K562 (cell line): ENCODE results near the gene GBF1. TPM values are rescaled to one million over a fixed set of nuclear protein-coding genes. Genes with fewer than 3 reads are reported as not detected.

Experiments used
- ATAC-seq: fragments of 200-7000 bp; cut with Tn5 transposase; 3 replicates; pipeline ENCODE4 v1.9.1; 2020; ENCODE audit warnings: moderate library complexity
- BruUV-seq: library from RNA; stranded (reverse); fragments of 400-500 nt; replicated peaks from 2 replicates; lab custom pipeline; 2021; lab: Mats Ljungman, UMichigan
- CTCF ChIA-PET: fragments of 300-600 bp; formaldehyde crosslinking; extraction: SDS; loops from one replicate; lab custom pipeline; 2021; ENCODE audit warnings: low intra/inter-chr PET ratio; lab: Yijun Ruan, JAX
- POLR2A ChIA-PET: fragments of 300-600, 350-650 bp; sonication (Branson Sonifier 250); formaldehyde crosslinking; extraction: SDS; loops from one replicate; lab custom pipeline; 2021; ENCODE audit warnings: antibody characterized with exemption, inconsistent platforms; lab: Yijun Ruan, JAX
- DNase-seq, 4 experiments: peaks; one replicate each; pipeline versions ENCODE4 v3.0.0 to v3.0.0-alpha.2; 2011 to 2018; ENCODE audit warnings: low spot score in 3 of 4, mixed read lengths in 3 of 4; ENCODE audit errors: extremely low read depth in 1 of 4
- FAIRE-seq: peaks from 2 replicates; lab custom pipeline; 2011; peaks lifted over from hg19 to GRCh38; lab: Jason Lieb, UNC
- H2AFZ ChIP-seq: 2 replicates; pipeline ENCODE4 v1.6.0; 2011; ENCODE audit warnings: low read depth, low read length, control low read depth, inconsistent platforms
- H3K27ac ChIP-seq: fragments of 200-600 bp; 3 replicates; pipeline ENCODE4 v1.8.0; 2011; ENCODE audit warnings: low read depth, mild to moderate bottlenecking, control low read depth, inconsistent platforms, low read length, moderate library complexity, mixed read lengths; ENCODE audit errors: extremely low read depth
- H3K27me3 ChIP-seq, 2 experiments: fragments of 300-600 bp in 1 of 2; 2 replicates in 1 of 2; 3 replicates in 1 of 2; pipeline versions ENCODE4 v1.6.0 to v1.8.0; 2011; ENCODE audit warnings: inconsistent platforms in 2 of 2, low read length in 2 of 2, mild to moderate bottlenecking in 1 of 2, mixed read lengths in 1 of 2, moderate library complexity in 1 of 2; ENCODE audit not compliant: control insufficient read depth in 2 of 2, insufficient read depth in 2 of 2
- H3K36me3 ChIP-seq: fragments of 300-600 bp; 3 replicates; pipeline ENCODE4 v1.8.0; 2011; ENCODE audit warnings: mild to moderate bottlenecking, low read length, inconsistent platforms; ENCODE audit not compliant: control insufficient read depth, insufficient read depth
- H3K4me1 ChIP-seq, 2 experiments: fragments of 200-600 bp in 1 of 2; replicated peaks in 1 of 2; 2 replicates in 1 of 2; 3 replicates in 1 of 2; pipeline versions ENCODE4 v1.5.1 to v1.8.0; 2011; ENCODE audit warnings: inconsistent platforms in 2 of 2, low read length in 2 of 2, mild to moderate bottlenecking in 1 of 2, mixed read lengths in 1 of 2, moderate library complexity in 1 of 2; ENCODE audit not compliant: control insufficient read depth in 2 of 2, insufficient read depth in 2 of 2
- H3K4me2 ChIP-seq: 2 replicates; pipeline ENCODE4 v1.6.1; 2011; ENCODE audit warnings: low read length, control low read depth, inconsistent platforms, mixed read lengths; ENCODE audit not compliant: insufficient read depth
- H3K4me3 ChIP-seq: fragments of 200-600 bp; sonication (generic), shearing (Covaris generic); 2 replicates; pipeline ENCODE4 v1.5.1; 2016; ENCODE audit warnings: control low read depth, inconsistent platforms
- H3K79me2 ChIP-seq: fragments of 200-600 bp; 3 replicates; pipeline ENCODE4 v1.8.0; 2011; ENCODE audit warnings: low read length, inconsistent platforms; ENCODE audit not compliant: control insufficient read depth, insufficient read depth
- H3K9ac ChIP-seq, 2 experiments: 2 replicates each; pipeline versions ENCODE4 v1.6.0 to v1.6.1; 2011; ENCODE audit warnings: low read depth in 2 of 2, low read length in 2 of 2, control low read depth in 1 of 2, inconsistent platforms in 1 of 2, mild to moderate bottlenecking in 1 of 2, mixed read lengths in 1 of 2; ENCODE audit not compliant: insufficient read depth in 1 of 2
- H3K9me1 ChIP-seq: one replicate; pipeline ENCODE4 v1.6.0; 2011; ENCODE audit warnings: inconsistent platforms, mild to moderate bottlenecking, low read length, moderate library complexity; ENCODE audit not compliant: control insufficient read depth, insufficient read depth
- H3K9me3 ChIP-seq: replicated peaks from 2 replicates; pipeline ENCODE4 v1.5.1; 2011; ENCODE audit warnings: low read depth, low read length, inconsistent platforms; ENCODE audit not compliant: control insufficient read depth, insufficient read depth
- H4K20me1 ChIP-seq: replicated peaks from 2 replicates; pipeline ENCODE4 v1.6.1; 2011; ENCODE audit warnings: low read length, inconsistent platforms, mixed read lengths; ENCODE audit not compliant: control insufficient read depth, insufficient read depth
- ATF7 ChIP-seq: fragments of 450-650 bp; IDR thresholded peaks from 2 replicates; pipeline ENCODE4 v1.7.1; 2014; ENCODE audit warnings: mild to moderate bottlenecking, moderate library complexity
- CC2D1A ChIP-seq: fragments of 450-650 bp; IDR thresholded peaks from 2 replicates; pipeline ENCODE4 v1.6.1; 2017; ENCODE audit warnings: mild to moderate bottlenecking
- DMBX1 ChIP-seq: fragments of 250-450 bp; sonication (Bioruptor Pico); IDR thresholded peaks from 2 replicates; pipeline ENCODE4 v1.8.0; 2022; ENCODE audit warnings: inconsistent platforms, mild to moderate bottlenecking, moderate library complexity, borderline replicate concordance
- FOS ChIP-seq: IDR thresholded peaks from 3 replicates; pipeline ENCODE4 v1.6.1; 2011; ENCODE audit not compliant: insufficient read length; ENCODE audit errors: extremely low read depth
- GABPB2 ChIP-seq: fragments of 250-450 bp; sonication (Bioruptor Pico); conservative IDR thresholded peaks from 2 replicates; pipeline ENCODE4 v1.5.1; 2021; ENCODE audit warnings: mild to moderate bottlenecking
- MTF1 ChIP-seq: fragments of 250-450 bp; sonication (Bioruptor Pico); IDR thresholded peaks from 2 replicates; pipeline ENCODE4 v1.9.0; 2021; ENCODE audit warnings: moderate library complexity, mild to moderate bottlenecking, inconsistent platforms, borderline replicate concordance
- NFE2 ChIP-seq: IDR thresholded peaks from 2 replicates; pipeline ENCODE4 v1.6.1; 2014; ENCODE audit warnings: antibody characterized with exemption, low read depth
- POLR3G ChIP-seq: IDR thresholded peaks from 2 replicates; pipeline ENCODE4 v1.6.1; 2011; ENCODE audit not compliant: insufficient read length, insufficient replicate concordance; ENCODE audit errors: extremely low read depth
- ZKSCAN1 ChIP-seq: fragments of 150-350 bp; IDR thresholded peaks from 2 replicates; pipeline ENCODE4 v1.6.1; 2016; ENCODE audit warnings: low read depth, low read length
- ZNF174 ChIP-seq: fragments of 250-450 bp; sonication (Bioruptor Pico); IDR thresholded peaks from 2 replicates; pipeline ENCODE4 v1.4.0; 2020; ENCODE audit warnings: mild to moderate bottlenecking
- ZNF282 ChIP-seq: sonication (generic); formaldehyde crosslinking; IDR thresholded peaks from 2 replicates; pipeline ENCODE4 v1.8.1; 2023; ENCODE audit warnings: missing genetic modification reagents
- ZNF75A ChIP-seq: fragments of 450-650 bp; formaldehyde crosslinking; IDR thresholded peaks from 2 replicates; pipeline ENCODE4 v1.4.0; 2020; ENCODE audit warnings: mild to moderate bottlenecking
- whole genome bisulfite sequencing: fragments of 100-300 bp; shearing (Covaris generic); methylation state at CpG from one replicate; pipeline ENCODE4 v1.1.6; 2016; ENCODE audit warnings: low coverage, mixed read lengths; ENCODE audit not compliant: insufficient coverage; ENCODE audit errors: missing lambda C conversion rate; 5-methylcytosine and 5-hydroxymethylcytosine counted together
- in situ Hi-C: fragments of 300-500 bp; cut with MboI; formaldehyde crosslinking; loops from 4 replicates; pipeline ENCODE4 v1.15.0; 2018; ENCODE audit warnings: inconsistent platforms, mixed read lengths
- intact Hi-C: fragments of 100-400 bp; cut with micrococcal nuclease; formaldehyde crosslinking; loops from 2 replicates; pipeline ENCODE4 v1.14.2; 2022
- polyA plus RNA-seq, 8 experiments: library from polyadenylated mRNA; depleted of rRNA in 4 of 8; stranded (reverse) in 5 of 8; unstranded in 3 of 8; fragments of >200 nt; fragmentation: Nextera tagmentation in 2 of 8; fragmentation: Illumina TruSeq in 1 of 8; extraction: Ambion mirVana in 2 of 8; extraction: Trizol in 1 of 8; gene quantifications; 2 replicates each; pipeline versions ENCODE4 v1.2.1 to v1.2.3, GENCODE V29; 2011 to 2014; ENCODE audit warnings: inconsistent platforms in 1 of 8, missing spikeins in 1 of 8
- total RNA-seq, 7 experiments: library from RNA; depleted of rRNA in 6 of 7; stranded (reverse); fragments of >200 nt in 6 of 7; fragmentation: Illumina TruSeq in 2 of 7; extraction: Trizol in 2 of 7; gene quantifications; 2 replicates each; pipeline versions ENCODE4 v1.2.1 to v1.2.3, GENCODE V29; 2011 to 2021; ENCODE audit warnings: low replicate concordance in 1 of 7
- TF ChIP-seq, protein P1 (sequence below): fragments of 450-650 bp; IDR thresholded peaks from 2 replicates; pipeline ENCODE4 v1.6.1; 2016; ENCODE audit warnings: mild to moderate bottlenecking
- TF ChIP-seq, protein P2 (sequence below): fragments of 250-450 bp; sonication (Bioruptor Pico); IDR thresholded peaks from 2 replicates; pipeline ENCODE4 v1.5.0; 2021
- TF ChIP-seq, protein P3 (sequence below): fragments of 250-450 bp; sonication (Bioruptor Pico); IDR thresholded peaks from 2 replicates; pipeline ENCODE4 v1.5.0; 2022; ENCODE audit warnings: mild to moderate bottlenecking
- TF ChIP-seq, protein P4 (sequence below): fragments of 450-650 bp; IDR thresholded peaks from 2 replicates; pipeline ENCODE4 v1.7.0; 2016; ENCODE audit warnings: borderline replicate concordance

Gene GBF1
- total and polyA plus RNA-seq, 9 of the 15 experiments (the other 6 are each of a cell fraction or from before 2014, with no cell fraction given): 0.69 to 28.0 (median 10.3) TPM

DNA sequence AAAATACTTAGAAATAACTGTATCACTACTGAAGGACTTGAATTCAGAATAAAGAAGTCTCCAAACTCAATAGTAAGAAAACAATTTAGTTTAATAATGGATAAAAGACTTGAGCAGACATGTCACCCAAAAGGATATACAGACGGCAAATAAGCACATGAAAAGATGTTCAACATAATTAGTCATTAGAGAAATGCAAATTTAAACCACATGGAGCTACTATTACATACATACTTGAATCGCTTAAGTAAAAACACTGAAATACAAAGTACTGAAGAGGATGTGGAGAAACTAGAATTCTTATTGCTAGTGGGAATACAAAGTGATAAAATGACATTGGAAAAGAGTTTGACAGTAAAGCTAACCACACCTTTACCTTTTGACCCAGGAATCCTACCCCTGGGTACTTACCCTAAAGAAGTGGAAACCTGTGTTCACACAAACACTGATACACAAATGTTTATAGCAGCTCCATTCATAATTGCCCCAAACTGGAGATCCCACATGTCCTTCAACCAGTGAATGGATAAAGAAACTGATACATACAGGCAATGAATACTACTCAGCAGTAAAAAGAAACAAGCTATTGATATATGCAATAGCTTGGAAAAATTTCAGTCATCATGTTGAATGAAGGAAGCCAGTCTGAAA, 95.8 kb downstream of the GBF1 start:
- no peak overlapping the region for H3K4me3 ChIP-seq
- no peaks in the 10 kb centered on the region for H4K20me1 ChIP-seq
- CTCF ChIA-PET: no interaction called here
- WGBS: 78% methylated on average over 2 of the region's 2 CpGs
- no peak overlapping the region for H3K4me2 ChIP-seq
- DNase-seq (no peak), FAIRE-seq (peak; percentile 6), ATAC-seq (no peak)
- no peak overlapping the region for H3K27ac ChIP-seq
- no peaks in the 10 kb centered on the region for H3K27me3 ChIP-seq
- no peaks in the 10 kb centered on the region; a peak in 1 of 5 replicates for H3K4me1 ChIP-seq
- BruUV-seq: no TSS peak
- H3K79me2 ChIP-seq: no peaks in the 10 kb centered on the region; the same call in 2 of the 3 replicates
- intact Hi-C loops (no loop called here), in situ Hi-C loops (no loop called here)
- H3K9me1 ChIP-seq: no peaks in the 10 kb centered on the region
- H3K36me3 ChIP-seq: peaks cover 11% of the 10 kb centered on the region; the same call in 2 of the 3 replicates
- POLR2A ChIA-PET: no interaction called here
- no peak overlapping the region for H2AFZ ChIP-seq
- H3K9me3 ChIP-seq: no peaks in the 10 kb centered on the region
- H3K9ac ChIP-seq: no peak overlapping the region
- TF ChIP-seq ZKSCAN1 (no peak), ATF7 (no peak), DMBX1 (CRISPR knock-in tag) (no peak), ZNF282 (CRISPR knock-in tag) (no peak), ZNF174 (CRISPR knock-in tag) (no peak), MTF1 (CRISPR knock-in tag) (no peak), POLR3G (no peak), FOS (no peak), CC2D1A (no peak), GABPB2 (CRISPR knock-in tag) (no peak), ZNF75A (CRISPR knock-in tag) (no peak), NFE2 (no peak)
- TF ChIP-seq, protein P1, sequence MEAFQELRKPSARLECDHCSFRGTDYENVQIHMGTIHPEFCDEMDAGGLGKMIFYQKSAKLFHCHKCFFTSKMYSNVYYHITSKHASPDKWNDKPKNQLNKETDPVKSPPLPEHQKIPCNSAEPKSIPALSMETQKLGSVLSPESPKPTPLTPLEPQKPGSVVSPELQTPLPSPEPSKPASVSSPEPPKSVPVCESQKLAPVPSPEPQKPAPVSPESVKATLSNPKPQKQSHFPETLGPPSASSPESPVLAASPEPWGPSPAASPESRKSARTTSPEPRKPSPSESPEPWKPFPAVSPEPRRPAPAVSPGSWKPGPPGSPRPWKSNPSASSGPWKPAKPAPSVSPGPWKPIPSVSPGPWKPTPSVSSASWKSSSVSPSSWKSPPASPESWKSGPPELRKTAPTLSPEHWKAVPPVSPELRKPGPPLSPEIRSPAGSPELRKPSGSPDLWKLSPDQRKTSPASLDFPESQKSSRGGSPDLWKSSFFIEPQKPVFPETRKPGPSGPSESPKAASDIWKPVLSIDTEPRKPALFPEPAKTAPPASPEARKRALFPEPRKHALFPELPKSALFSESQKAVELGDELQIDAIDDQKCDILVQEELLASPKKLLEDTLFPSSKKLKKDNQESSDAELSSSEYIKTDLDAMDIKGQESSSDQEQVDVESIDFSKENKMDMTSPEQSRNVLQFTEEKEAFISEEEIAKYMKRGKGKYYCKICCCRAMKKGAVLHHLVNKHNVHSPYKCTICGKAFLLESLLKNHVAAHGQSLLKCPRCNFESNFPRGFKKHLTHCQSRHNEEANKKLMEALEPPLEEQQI: no peak
- TF ChIP-seq, protein P2, sequence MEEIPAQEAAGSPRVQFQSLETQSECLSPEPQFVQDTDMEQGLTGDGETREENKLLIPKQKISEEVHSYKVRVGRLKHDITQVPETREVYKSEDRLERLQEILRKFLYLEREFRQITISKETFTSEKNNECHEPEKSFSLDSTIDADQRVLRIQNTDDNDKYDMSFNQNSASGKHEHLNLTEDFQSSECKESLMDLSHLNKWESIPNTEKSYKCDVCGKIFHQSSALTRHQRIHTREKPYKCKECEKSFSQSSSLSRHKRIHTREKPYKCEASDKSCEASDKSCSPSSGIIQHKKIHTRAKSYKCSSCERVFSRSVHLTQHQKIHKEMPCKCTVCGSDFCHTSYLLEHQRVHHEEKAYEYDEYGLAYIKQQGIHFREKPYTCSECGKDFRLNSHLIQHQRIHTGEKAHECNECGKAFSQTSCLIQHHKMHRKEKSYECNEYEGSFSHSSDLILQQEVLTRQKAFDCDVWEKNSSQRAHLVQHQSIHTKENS (CRISPR knock-in tag): no peak
- TF ChIP-seq, protein P3, sequence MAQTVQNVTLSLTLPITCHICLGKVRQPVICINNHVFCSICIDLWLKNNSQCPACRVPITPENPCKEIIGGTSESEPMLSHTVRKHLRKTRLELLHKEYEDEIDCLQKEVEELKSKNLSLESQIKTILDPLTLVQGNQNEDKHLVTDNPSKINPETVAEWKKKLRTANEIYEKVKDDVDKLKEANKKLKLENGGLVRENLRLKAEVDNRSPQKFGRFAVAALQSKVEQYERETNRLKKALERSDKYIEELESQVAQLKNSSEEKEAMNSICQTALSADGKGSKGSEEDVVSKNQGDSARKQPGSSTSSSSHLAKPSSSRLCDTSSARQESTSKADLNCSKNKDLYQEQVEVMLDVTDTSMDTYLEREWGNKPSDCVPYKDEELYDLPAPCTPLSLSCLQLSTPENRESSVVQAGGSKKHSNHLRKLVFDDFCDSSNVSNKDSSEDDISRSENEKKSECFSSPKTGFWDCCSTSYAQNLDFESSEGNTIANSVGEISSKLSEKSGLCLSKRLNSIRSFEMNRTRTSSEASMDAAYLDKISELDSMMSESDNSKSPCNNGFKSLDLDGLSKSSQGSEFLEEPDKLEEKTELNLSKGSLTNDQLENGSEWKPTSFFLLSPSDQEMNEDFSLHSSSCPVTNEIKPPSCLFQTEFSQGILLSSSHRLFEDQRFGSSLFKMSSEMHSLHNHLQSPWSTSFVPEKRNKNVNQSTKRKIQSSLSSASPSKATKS (CRISPR knock-in tag): no peak
- TF ChIP-seq, protein P4, sequence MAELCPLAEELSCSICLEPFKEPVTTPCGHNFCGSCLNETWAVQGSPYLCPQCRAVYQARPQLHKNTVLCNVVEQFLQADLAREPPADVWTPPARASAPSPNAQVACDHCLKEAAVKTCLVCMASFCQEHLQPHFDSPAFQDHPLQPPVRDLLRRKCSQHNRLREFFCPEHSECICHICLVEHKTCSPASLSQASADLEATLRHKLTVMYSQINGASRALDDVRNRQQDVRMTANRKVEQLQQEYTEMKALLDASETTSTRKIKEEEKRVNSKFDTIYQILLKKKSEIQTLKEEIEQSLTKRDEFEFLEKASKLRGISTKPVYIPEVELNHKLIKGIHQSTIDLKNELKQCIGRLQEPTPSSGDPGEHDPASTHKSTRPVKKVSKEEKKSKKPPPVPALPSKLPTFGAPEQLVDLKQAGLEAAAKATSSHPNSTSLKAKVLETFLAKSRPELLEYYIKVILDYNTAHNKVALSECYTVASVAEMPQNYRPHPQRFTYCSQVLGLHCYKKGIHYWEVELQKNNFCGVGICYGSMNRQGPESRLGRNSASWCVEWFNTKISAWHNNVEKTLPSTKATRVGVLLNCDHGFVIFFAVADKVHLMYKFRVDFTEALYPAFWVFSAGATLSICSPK: no peak
